HG03469 (cell line): ENCODE data around the gene FBXL4.

Experiments used
- ATAC-seq: cut with Tn5 transposase; IDR thresholded peaks from one replicate; pipeline ENCODE4 v1.9.1; 2021; ENCODE audit warnings: mild to moderate bottlenecking, moderate library complexity, moderate number of reproducible peaks; ENCODE audit not compliant: unreplicated experiment

FBXL4 gene

GRCh38 chr6:98840385-98840784, 107.4 kb downstream of the FBXL4 start:
- ATAC-seq = no peak

GRCh38 chr6:98839781-98840361, 107.9 kb downstream of the FBXL4 start:
- ATAC-seq = no peak

GRCh38 chr6:98838975-98839374, 108.8 kb downstream of the FBXL4 start:
- ATAC-seq = no peak

GRCh38 chr6:98838032-98838431, 109.7 kb downstream of the FBXL4 start:
- ATAC-seq = no peak

- no peak for ATAC-seq
Observed at GRCh38 chr6:98836962-98837944, 110.5 kb downstream of the FBXL4 start.

GRCh38 chr6:98836025-98836961, 111.5 kb downstream of the FBXL4 start:
- ATAC-seq = no peak

GRCh38 chr6:98835149-98836024, 112.4 kb downstream of the FBXL4 start:
- no peak for ATAC-seq

GRCh38 chr6:98834060-98835031, 113.4 kb downstream of the FBXL4 start, which contains the start of gene POU3F2:
Gene POU3F2, plus strand, starts transcription at chr6:98834574. Its CDS starts 300 bp downstream, at chr6:98834874.
- peak; percentile 75 for ATAC-seq

- no peak for ATAC-seq
Observed at GRCh38 chr6:98833307-98834059, 114.3 kb downstream of the FBXL4 start.

GRCh38 chr6:98833057-98833306, 114.8 kb downstream of the FBXL4 start:
- no peak for ATAC-seq

GRCh38 chr6:98832284-98833056, 115.3 kb downstream of the FBXL4 start:
- ATAC-seq = no peak

- ATAC-seq = no peak
Observed at GRCh38 chr6:98831959-98832283, 115.8 kb downstream of the FBXL4 start.

- no peak for ATAC-seq
Observed at GRCh38 chr6:98831057-98831958, 116.4 kb downstream of the FBXL4 start.

GRCh38 chr6:98830146-98830545, 117.6 kb downstream of the FBXL4 start:
- ATAC-seq = no peak

- ATAC-seq = no peak
Observed at GRCh38 chr6:98828941-98829411, 118.8 kb downstream of the FBXL4 start.

GRCh38 chr6:98828211-98828788, 119.4 kb downstream of the FBXL4 start:
- ATAC-seq = no peak
